GM21447 (cell line): ENCODE data around the gene IL21R.

Source experiments
- ATAC-seq: cut with Tn5 transposase; IDR thresholded peaks from one replicate; pipeline ENCODE4 v1.9.1; 2021; ENCODE audit not compliant: unreplicated experiment

IL21R gene

GRCh38 chr16:27482397-27483087 is 80.6 kb downstream of the IL21R start:
- ATAC-seq: no peak

- ATAC-seq: no peak
Measured at GRCh38 chr16:27483088-27483437, 81.1 kb downstream of the IL21R start.

GRCh38 chr16:27483624-27484023 is 81.7 kb downstream of the IL21R start:
- ATAC-seq: no peak

- no peak for ATAC-seq
Measured at GRCh38 chr16:27485126-27485525, 83.2 kb downstream of the IL21R start.

GRCh38 chr16:27485811-27486210 is 83.8 kb downstream of the IL21R start:
- ATAC-seq: no peak

- no peak for ATAC-seq
Measured at GRCh38 chr16:27486344-27486743, 84.4 kb downstream of the IL21R start.

- ATAC-seq: no peak
Measured at GRCh38 chr16:27486760-27487159, 84.8 kb downstream of the IL21R start.

GRCh38 chr16:27489421-27489820 is 87.4 kb downstream of the IL21R start:
- no peak for ATAC-seq

- ATAC-seq: no peak
Measured at GRCh38 chr16:27489906-27490305, 87.9 kb downstream of the IL21R start.

GRCh38 chr16:27491894-27492587 is 90.1 kb downstream of the IL21R start:
- no peak for ATAC-seq

GRCh38 chr16:27492588-27492979 is 90.6 kb downstream of the IL21R start:
- no peak for ATAC-seq

- ATAC-seq: no peak
Measured at GRCh38 chr16:27495191-27495590, 93.2 kb downstream of the IL21R start.

GRCh38 chr16:27498031-27498825 is 96.3 kb downstream of the IL21R start:
- no peak for ATAC-seq

GRCh38 chr16:27498916-27499658 is 97.1 kb downstream of the IL21R start:
- ATAC-seq: no peak

- ATAC-seq: no peak
Measured at GRCh38 chr16:27499659-27500055, 97.7 kb downstream of the IL21R start.

GRCh38 chr16:27500801-27501200 is 98.8 kb downstream of the IL21R start:
- no peak for ATAC-seq
